Gastroesophageal sphincter (tissue), 4 donors: ENCODE measurements around the gene RARRES2. TPM values are rescaled to one million over a fixed set of nuclear protein-coding genes. Genes with fewer than 3 reads are reported as not detected.
A peak's percentile ranks its signal among the peaks of the same experiment; 100 is the strongest.

Source experiments
- ATAC-seq: fragments of 150-250 bp; one replicate; pipeline ENCODE4 v1.9.1; 2016; ENCODE audit warnings: mild to moderate bottlenecking, moderate library complexity
- H3K27ac ChIP-seq, 4 donors: fragments of 200-600 bp; sonication (generic) in 3 of 4; 1 replicate in 3 of 4; 2 replicates in 1 of 4; pipeline ENCODE4 v1.5.1; 2016 to 2019
- H3K27me3 ChIP-seq: fragments of 200-600 bp; sonication (generic); one replicate; pipeline ENCODE4 v1.5.1; 2019
- H3K36me3 ChIP-seq, 2 donors: fragments of 200-600 bp; sonication (generic); one replicate each; pipeline ENCODE4 v1.5.1; 2019; ENCODE audit warnings: control low read depth in 1 of 2
- H3K4me1 ChIP-seq, 3 donors: fragments of 200-600 bp; sonication (generic); 1 replicate in 2 of 3; 2 replicates in 1 of 3; pipeline ENCODE4 v1.5.1; 2016 to 2019; ENCODE audit warnings: control low read depth in 2 of 3
- H3K4me3 ChIP-seq, 2 donors: fragments of 200-600 bp; sonication (generic); one replicate each; pipeline ENCODE4 v1.5.1; 2019; ENCODE audit warnings: mild to moderate bottlenecking in 1 of 2, moderate library complexity in 1 of 2
- H3K9me3 ChIP-seq, 3 donors: fragments of 200-600 bp; sonication (generic); one replicate each; pipeline ENCODE4 v1.5.1; 2017 to 2019; ENCODE audit warnings: control low read depth in 2 of 3
- EP300 ChIP-seq: sonication (generic); formaldehyde crosslinking; IDR thresholded peaks from one replicate; pipeline ENCODE4 v1.6.1; 2017; ENCODE audit warnings: antibody characterized with exemption, mild to moderate bottlenecking
- POLR2A ChIP-seq, 2 donors: fragments of 450-650 bp; IDR thresholded peaks; one replicate each; pipeline ENCODE4 v1.6.1; 2017; ENCODE audit warnings: antibody characterized with exemption in 2 of 2, mild to moderate bottlenecking in 2 of 2, moderate library complexity in 1 of 2
- POLR2AphosphoS5 ChIP-seq: sonication (generic); formaldehyde crosslinking; IDR thresholded peaks from one replicate; pipeline ENCODE4 v1.6.1; 2017; ENCODE audit warnings: antibody characterized with exemption
- WGBS, 2 donors: methylation state at CpG; one replicate each; pipeline ENCODE4 v1.1.5; 2018; ENCODE audit warnings: low coverage in 1 of 2; 5-methylcytosine and 5-hydroxymethylcytosine counted together
- total RNA-seq, 4 donors: library from RNA; depleted of rRNA; stranded (reverse); fragments of >200 nt; gene quantifications; one replicate each; pipeline ENCODE4 v1.1.0, GENCODE V29; 2016
- TF ChIP-seq, protein P1 (sequence below), 4 experiments: fragments of 200-600 bp in 2 of 4; fragments of 450-650 bp in 2 of 4; sonication (generic) in 1 of 4; IDR thresholded peaks; one replicate each; pipeline ENCODE4 v1.5.1; 2017 to 2019; ENCODE audit warnings: antibody characterized with exemption in 4 of 4, mild to moderate bottlenecking in 2 of 4, moderate library complexity in 2 of 4

Gene RARRES2
- total RNA-seq, 4 donors from 2014 or later: 152 to 341 (median 157) TPM

GRCh38 chr7:150335108-150335773 lies 6.2 kb downstream of the RARRES2 start:
- TF ChIP-seq POLR2A (IDR thresholded peaks at IDR 0.05): no peak
- no peak for TF ChIP-seq EP300
- TF ChIP-seq POLR2AphosphoS5: peak; percentile 69
- TF ChIP-seq, protein P1, sequence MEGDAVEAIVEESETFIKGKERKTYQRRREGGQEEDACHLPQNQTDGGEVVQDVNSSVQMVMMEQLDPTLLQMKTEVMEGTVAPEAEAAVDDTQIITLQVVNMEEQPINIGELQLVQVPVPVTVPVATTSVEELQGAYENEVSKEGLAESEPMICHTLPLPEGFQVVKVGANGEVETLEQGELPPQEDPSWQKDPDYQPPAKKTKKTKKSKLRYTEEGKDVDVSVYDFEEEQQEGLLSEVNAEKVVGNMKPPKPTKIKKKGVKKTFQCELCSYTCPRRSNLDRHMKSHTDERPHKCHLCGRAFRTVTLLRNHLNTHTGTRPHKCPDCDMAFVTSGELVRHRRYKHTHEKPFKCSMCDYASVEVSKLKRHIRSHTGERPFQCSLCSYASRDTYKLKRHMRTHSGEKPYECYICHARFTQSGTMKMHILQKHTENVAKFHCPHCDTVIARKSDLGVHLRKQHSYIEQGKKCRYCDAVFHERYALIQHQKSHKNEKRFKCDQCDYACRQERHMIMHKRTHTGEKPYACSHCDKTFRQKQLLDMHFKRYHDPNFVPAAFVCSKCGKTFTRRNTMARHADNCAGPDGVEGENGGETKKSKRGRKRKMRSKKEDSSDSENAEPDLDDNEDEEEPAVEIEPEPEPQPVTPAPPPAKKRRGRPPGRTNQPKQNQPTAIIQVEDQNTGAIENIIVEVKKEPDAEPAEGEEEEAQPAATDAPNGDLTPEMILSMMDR (IDR thresholded peaks at IDR 0.05): no peak
- ATAC-seq: peak; percentile 46
- Histone ChIP-seq H3K9me3 (no peaks in the 10 kb centered on the region), H3K27me3 (no peaks in the 10 kb centered on the region), H3K4me3 (no peak overlapping the region), H3K36me3 (peaks cover 0 to 37% of the 10 kb centered on the region in 2 donors), H3K27ac (peak overlapping the region; percentile 3 to 90 (median 84)), H3K4me1 (peaks cover 0 to 65% (median 44%) of the 10 kb centered on the region in 3 donors)
- 13 to 18% methylated on average over 3 to 7 of the region's 7 CpGs for WGBS, 2 donors

DNA sequence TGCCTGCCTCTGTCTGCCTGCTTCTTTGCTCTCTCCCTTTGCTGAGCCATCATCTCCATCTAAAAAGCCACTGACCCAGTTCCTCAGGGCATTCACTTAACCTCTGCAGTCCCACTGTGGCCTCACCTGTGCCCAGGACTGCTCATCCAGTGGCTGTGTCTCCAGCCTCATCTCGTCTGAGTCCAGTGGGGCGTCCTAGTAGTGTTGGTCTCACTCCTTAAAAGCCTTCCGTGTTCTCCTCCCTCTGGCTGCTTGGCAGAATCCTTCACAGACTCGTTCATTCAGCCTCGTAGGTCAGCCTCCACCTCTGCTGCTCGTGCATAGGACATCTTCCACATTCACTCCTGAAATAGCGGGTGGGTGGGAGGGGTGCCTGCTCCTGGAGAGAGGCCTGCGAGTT lies 7.3 kb downstream of the RARRES2 start:
- Histone ChIP-seq H3K9me3 (no peaks in the 10 kb centered on the region), H3K27ac (peak overlapping the region in 3 of 4 donors; percentile 82 to 90 (median 86)), H3K36me3 (peaks cover 0 to 49% of the 10 kb centered on the region in 2 donors), H3K27me3 (no peaks in the 10 kb centered on the region), H3K4me3 (no peak overlapping the region), H3K4me1 (peaks cover 0 to 54% (median 38%) of the 10 kb centered on the region in 3 donors)
- WGBS, 2 donors: 77 to 78% methylated on average over 3 to 6 of the region's 8 CpGs
- TF ChIP-seq, protein P1 (IDR thresholded peaks at IDR 0.05): no peak
- TF ChIP-seq POLR2AphosphoS5 (no peak), POLR2A (IDR thresholded peaks at IDR 0.05) (no peak), EP300 (no peak)
- ATAC-seq: no peak

- Histone ChIP-seq H3K4me3 (no peak overlapping the region), H3K4me1 (peaks cover 0 to 49% (median 35%) of the 10 kb centered on the region in 3 donors), H3K36me3 (peaks cover 0 to 50% of the 10 kb centered on the region in 2 donors), H3K9me3 (no peaks in the 10 kb centered on the region), H3K27me3 (no peaks in the 10 kb centered on the region), H3K27ac (peak overlapping the region in 2 of 4 donors; percentile 86 to 90)
- no peak for ATAC-seq
- WGBS, 2 donors: 43 to 100% methylated on average over 1 to 4 of the region's 10 CpGs
- no peak for TF ChIP-seq POLR2AphosphoS5
- no peak for TF ChIP-seq EP300
- TF ChIP-seq POLR2A (IDR thresholded peaks at IDR 0.05): no peak
- TF ChIP-seq, protein P1 (IDR thresholded peaks at IDR 0.05): no peak
Measured at GRCh38 chr7:150333659-150334058, 7.8 kb downstream of the RARRES2 start.

GRCh38 chr7:150332852-150333635 lies 8.4 kb downstream of the RARRES2 start:
- H3K9me3 ChIP-seq: no peaks in the 10 kb centered on the region
- TF ChIP-seq POLR2A (IDR thresholded peaks at IDR 0.05) (no peak), POLR2AphosphoS5 (no peak), EP300 (no peak)
- TF ChIP-seq, protein P1 (IDR thresholded peaks at IDR 0.05): no peak
- no peak overlapping the region for H3K4me3 ChIP-seq
- WGBS, 2 donors: 81 to 94% methylated on average over 3 to 5 of the region's 18 CpGs
- H3K27ac ChIP-seq: peak overlapping the region in 2 of 4 donors; percentile 86 to 90
- H3K36me3 ChIP-seq: peaks cover 0 to 50% of the 10 kb centered on the region in 2 donors
- H3K4me1 ChIP-seq: peaks cover 0 to 43% (median 30%) of the 10 kb centered on the region in 3 donors
- H3K27me3 ChIP-seq: no peaks in the 10 kb centered on the region
- no peak for ATAC-seq
